Skeletal muscle tissue (tissue), 4 donors: ENCODE results near the gene PIGQ. TPM values are rescaled to one million over a fixed set of nuclear protein-coding genes. Genes with fewer than 3 reads are reported as not detected.

Source experiments
- H3K27ac ChIP-seq: one replicate; pipeline ENCODE4 v1.7.0; 2013; ENCODE audit warnings: mild to moderate bottlenecking, low read depth, low read length, inconsistent platforms
- H3K27me3 ChIP-seq, 3 donors: one replicate each; pipeline ENCODE4 v1.7.0; 2013; ENCODE audit warnings: low read length in 3 of 3; ENCODE audit not compliant: control insufficient read depth in 3 of 3, insufficient read depth in 3 of 3
- H3K36me3 ChIP-seq, 3 donors: one replicate each; pipeline ENCODE4 v1.7.0; 2013; ENCODE audit warnings: low read length in 3 of 3; ENCODE audit not compliant: control insufficient read depth in 3 of 3, insufficient read depth in 3 of 3
- H3K4me1 ChIP-seq, 3 donors: one replicate each; pipeline ENCODE4 v1.7.0; 2013; ENCODE audit warnings: low read length in 3 of 3, mild to moderate bottlenecking in 3 of 3; ENCODE audit not compliant: control insufficient read depth in 3 of 3, insufficient read depth in 3 of 3
- H3K4me3 ChIP-seq, 3 donors: one replicate each; pipeline ENCODE4 v1.7.0; 2013; ENCODE audit warnings: low read length in 3 of 3
- H3K9ac ChIP-seq, 3 donors: one replicate each; pipeline ENCODE4 v1.7.0; 2013; ENCODE audit warnings: low read length in 3 of 3, mild to moderate bottlenecking in 3 of 3, moderate library complexity in 2 of 3, low read depth in 1 of 3
- H3K9me3 ChIP-seq, 3 donors: one replicate each; pipeline ENCODE4 v1.7.0; 2013; ENCODE audit warnings: low read length in 3 of 3; ENCODE audit not compliant: control insufficient read depth in 3 of 3
- total RNA-seq: library from RNA; depleted of rRNA; stranded (reverse); fragments of >200 nt; gene quantifications from one replicate; pipeline ENCODE4 v1.2.3, GENCODE V29; 2014
- donor health status: Osteomylitis.

Gene PIGQ
- total RNA-seq, 1 donor from 2014 or later, result 11.0 TPM

GRCh38 chr16:568401-569258 lies 1.1 kb upstream of the PIGQ start:
- no peaks in the 10 kb centered on the region for H3K9me3 ChIP-seq
- H3K4me1 ChIP-seq, result peaks cover 25 to 38% (median 35%) of the 10 kb centered on the region in 3 donors
- peak overlapping the region in 2 of 3 donors; percentile 72 to 78 for H3K4me3 ChIP-seq
- no peaks in the 10 kb centered on the region for H3K36me3 ChIP-seq
- H3K9ac ChIP-seq, result peak overlapping the region; percentile 79 to 86 (median 82)
- no peaks in the 10 kb centered on the region for H3K27me3 ChIP-seq
- H3K27ac ChIP-seq, result peak overlapping the region; percentile 56

GRCh38 chr16:572865-573650 lies 3.3 kb downstream of the PIGQ start:
- Histone ChIP-seq H3K36me3 (peaks cover 2 to 6% (median 5%) of the 10 kb centered on the region in 3 donors), H3K27ac (no peak overlapping the region), H3K27me3 (no peaks in the 10 kb centered on the region), H3K9me3 (no peaks in the 10 kb centered on the region), H3K9ac (no peak overlapping the region), H3K4me1 (peaks cover 12 to 20% (median 18%) of the 10 kb centered on the region in 3 donors), H3K4me3 (no peak overlapping the region)

DNA sequence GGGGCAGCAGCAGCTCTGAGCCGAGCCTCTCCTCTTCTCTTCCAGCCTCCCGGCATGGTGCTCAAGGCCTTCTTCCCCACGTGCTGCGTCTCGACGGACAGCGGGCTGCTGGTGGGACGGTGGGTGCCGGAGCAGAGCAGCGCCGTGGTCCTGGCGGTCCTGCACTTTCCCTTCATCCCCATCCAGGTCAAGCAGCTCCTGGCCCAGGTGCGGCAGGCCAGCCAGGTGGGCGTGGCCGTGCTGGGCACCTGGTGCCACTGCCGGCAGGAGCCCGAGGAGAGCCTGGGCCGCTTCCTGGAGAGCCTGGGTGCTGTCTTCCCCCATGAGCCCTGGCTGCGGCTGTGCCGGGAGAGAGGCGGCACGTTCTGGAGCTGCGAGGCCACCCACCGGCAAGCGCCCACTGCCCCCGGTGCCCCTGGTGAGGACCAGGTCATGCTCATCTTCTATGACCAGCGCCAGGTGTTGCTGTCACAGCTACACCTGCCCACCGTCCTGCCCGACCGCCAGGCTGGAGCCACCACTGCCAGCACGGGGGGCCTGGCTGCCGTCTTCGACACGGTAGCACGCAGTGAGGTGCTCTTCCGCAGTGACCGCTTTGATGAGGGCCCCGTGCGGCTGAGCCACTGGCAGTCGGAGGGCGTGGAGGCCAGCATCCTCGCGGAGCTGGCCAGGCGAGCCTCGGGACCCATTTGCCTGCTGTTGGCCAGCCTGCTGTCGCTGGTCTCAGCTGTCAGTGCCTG lies 4.4 kb downstream of the PIGQ start:
- Histone ChIP-seq H3K9me3 (no peaks in the 10 kb centered on the region), H3K27me3 (no peaks in the 10 kb centered on the region), H3K4me1 (peaks cover 8 to 14% (median 13%) of the 10 kb centered on the region in 3 donors), H3K9ac (no peak overlapping the region), H3K27ac (no peak overlapping the region), H3K36me3 (peaks cover 2 to 6% (median 5%) of the 10 kb centered on the region in 3 donors), H3K4me3 (no peak overlapping the region)

GRCh38 chr16:575354-576196 lies 5.8 kb downstream of the PIGQ start:
- no peaks in the 10 kb centered on the region for H3K27me3 ChIP-seq

DNA sequence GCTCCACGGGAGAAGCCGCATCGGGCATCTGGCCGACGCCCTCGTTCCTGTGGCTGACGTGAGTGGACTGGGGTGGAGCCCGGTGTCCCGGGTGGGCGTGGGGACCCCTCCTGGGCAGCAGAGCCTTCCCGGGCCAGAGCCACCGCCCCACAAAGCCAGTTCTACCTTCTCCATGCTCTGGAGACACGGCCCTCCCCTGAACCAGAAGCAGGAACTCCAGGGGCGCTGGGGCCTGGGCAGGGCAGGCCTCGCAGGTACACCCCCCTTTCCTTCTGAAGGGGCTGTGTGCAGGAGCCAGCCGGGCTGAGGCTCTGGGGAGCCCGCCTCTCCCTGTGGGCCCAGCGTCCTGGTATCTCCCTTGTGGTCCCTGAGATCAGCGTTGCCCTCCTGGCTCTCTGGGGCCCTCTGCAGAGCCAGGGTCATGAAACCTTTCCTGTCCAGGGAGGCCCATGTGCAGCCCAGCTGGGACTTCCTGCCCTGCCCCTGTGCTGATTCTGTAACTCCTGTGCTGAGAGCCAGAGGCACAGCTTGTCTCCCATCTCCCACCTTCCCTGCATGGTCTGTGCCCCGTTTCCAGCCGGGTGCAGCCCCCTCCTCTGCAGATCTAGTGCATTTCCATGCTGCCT lies 6.5 kb downstream of the PIGQ start:
- Histone ChIP-seq H3K27ac (no peak overlapping the region), H3K4me3 (no peak overlapping the region), H3K27me3 (no peaks in the 10 kb centered on the region), H3K9ac (no peak overlapping the region), H3K9me3 (no peaks in the 10 kb centered on the region), H3K36me3 (peaks cover 2 to 14% (median 6%) of the 10 kb centered on the region in 3 donors), H3K4me1 (peaks cover 0 to 3% (median 3%) of the 10 kb centered on the region in 3 donors)

More at GRCh38 chr16:575354-576196, 5.8 kb downstream of the PIGQ start:
- Histone ChIP-seq H3K27ac (no peak overlapping the region), H3K9ac (no peak overlapping the region), H3K9me3 (no peaks in the 10 kb centered on the region), H3K4me3 (no peak overlapping the region), H3K4me1 (peaks cover 4 to 11% (median 11%) of the 10 kb centered on the region in 3 donors), H3K36me3 (peaks cover 2 to 11% (median 6%) of the 10 kb centered on the region in 3 donors)

DNA sequence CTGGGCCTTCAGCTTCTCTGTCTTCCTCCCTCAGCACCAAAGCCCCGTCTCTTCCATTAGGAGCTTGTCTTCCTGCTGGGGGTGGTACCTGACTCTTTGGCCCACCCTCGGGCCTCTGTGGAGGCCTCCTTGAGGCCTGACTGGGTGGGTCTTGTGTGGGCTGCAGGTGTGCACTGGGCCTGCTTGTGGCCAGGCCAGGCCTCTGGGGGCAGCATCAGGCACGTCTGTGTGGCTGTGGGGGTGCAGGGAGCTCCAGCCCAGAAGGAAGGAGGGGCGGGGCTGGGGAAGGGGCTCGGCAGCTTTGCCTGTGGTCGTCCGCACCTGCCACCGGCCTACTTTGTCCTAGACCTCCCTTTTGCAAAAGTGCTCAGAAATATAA lies 7.0 kb downstream of the PIGQ start:
- H3K27me3 ChIP-seq, result no peaks in the 10 kb centered on the region
- H3K36me3 ChIP-seq, result peaks cover 2 to 14% (median 6%) of the 10 kb centered on the region in 3 donors
- no peaks in the 10 kb centered on the region for H3K4me1 ChIP-seq
- H3K4me3 ChIP-seq, result no peak overlapping the region
- no peak overlapping the region for H3K27ac ChIP-seq
- no peak overlapping the region for H3K9ac ChIP-seq
- no peaks in the 10 kb centered on the region for H3K9me3 ChIP-seq

- peaks cover 0 to 5% (median 5%) of the 10 kb centered on the region in 3 donors for H3K4me1 ChIP-seq
- no peak overlapping the region for H3K4me3 ChIP-seq
- no peak overlapping the region for H3K27ac ChIP-seq
- peak overlapping the region in 1 of 3 donors; percentile 8 for H3K9ac ChIP-seq
- peaks cover 2 to 14% (median 6%) of the 10 kb centered on the region in 3 donors for H3K36me3 ChIP-seq
- H3K9me3 ChIP-seq, result no peaks in the 10 kb centered on the region
- H3K27me3 ChIP-seq, result no peaks in the 10 kb centered on the region
Observed at GRCh38 chr16:577796-578195, 8.0 kb downstream of the PIGQ start.

DNA sequence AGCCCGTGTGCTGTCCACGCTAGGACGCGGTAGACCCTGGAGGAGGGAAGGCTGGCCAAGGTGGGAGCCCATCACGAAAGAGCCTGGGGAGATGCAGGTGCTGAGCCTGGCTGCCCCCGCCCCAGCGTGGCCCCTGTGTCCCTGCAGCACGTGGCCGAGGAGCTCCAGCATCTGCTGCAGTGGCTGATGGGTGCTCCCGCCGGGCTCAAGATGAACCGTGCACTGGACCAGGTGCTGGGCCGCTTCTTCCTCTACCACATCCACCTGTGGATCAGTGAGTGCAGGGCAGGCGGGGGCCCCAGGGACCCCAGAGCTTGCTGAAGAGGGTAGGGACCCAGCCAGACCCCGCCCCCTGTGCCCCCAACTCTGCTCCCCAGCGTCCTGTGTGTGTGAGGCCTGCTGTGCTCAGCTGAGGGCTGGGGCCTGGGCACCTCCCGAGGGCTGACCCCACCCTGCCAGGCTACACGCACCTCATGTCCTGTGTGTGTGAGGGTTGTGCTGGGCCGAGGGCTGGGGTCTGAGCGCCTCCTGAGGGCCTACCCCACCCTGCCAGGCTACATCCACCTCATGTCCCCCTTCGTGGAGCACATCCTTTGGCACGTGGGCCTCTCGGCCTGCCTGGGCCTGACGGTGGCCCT lies 8.6 kb downstream of the PIGQ start:
- H3K9me3 ChIP-seq, result no peaks in the 10 kb centered on the region
- no peak overlapping the region for H3K27ac ChIP-seq
- H3K9ac ChIP-seq, result peak overlapping the region in 1 of 3 donors; percentile 8
- no peak overlapping the region for H3K4me3 ChIP-seq
- peaks cover 0 to 11% (median 10%) of the 10 kb centered on the region in 3 donors for H3K4me1 ChIP-seq
- no peaks in the 10 kb centered on the region for H3K27me3 ChIP-seq
- H3K36me3 ChIP-seq, result peaks cover 2 to 14% (median 8%) of the 10 kb centered on the region in 3 donors
